Left renal pelvis (tissue), 4 donors: ENCODE measurements around the gene CEACAM6. TPM values are rescaled to one million over a fixed set of nuclear protein-coding genes. Genes with fewer than 3 reads are reported as not detected.
"Not testable (repeated sequence)": the region's sequence is repeated elsewhere in the genome, so short reads cannot be mapped to it uniquely, and the experiment has no call there.

Source experiments
- DNase-seq, 4 donors: peaks; one replicate each; pipeline ENCODE4 v3.0.0-alpha.2; 2013; ENCODE audit warnings: low read depth in 4 of 4, low spot score in 3 of 4
- polyA plus RNA-seq, 4 donors: library from polyadenylated mRNA; unstranded; fragments of 120-200 nt; gene quantifications; one replicate each; pipeline ENCODE4 v1.2.1, GENCODE V29; 2013; ENCODE audit not compliant: insufficient read length in 4 of 4

CEACAM6 gene
- under 1 TPM in 3 of 4 donors, not detected in 1; 0.11 to 0.26 (median 0.18) TPM for polyA plus RNA-seq

- DNase-seq, result no peak
Measured at GRCh38 chr19:41755328-41755913, at the start of gene CEACAM6. Gene CEACAM6, plus strand, starts transcription at chr19:41755530. Its CDS starts 109 bp downstream, at chr19:41755639.

GRCh38 chr19:41706741-41707501, 48.4 kb upstream of the CEACAM6 start:
- DNase-seq, result no peak

GRCh38 chr19:41707502-41707812, 47.9 kb upstream of the CEACAM6 start:
- no peak for DNase-seq

GRCh38 chr19:41707871-41708371, 47.4 kb upstream of the CEACAM6 start:
- no peak for DNase-seq

- no peak for DNase-seq
Measured at GRCh38 chr19:41708481-41708880, 46.8 kb upstream of the CEACAM6 start, which contains the start of gene CEACAM5. Gene CEACAM5, plus strand, starts transcription at chr19:41708626. Its CDS starts 106 bp downstream, at chr19:41708732.

- DNase-seq, result not testable (repeated sequence)
Measured at GRCh38 chr19:41709516-41709915, 45.8 kb upstream of the CEACAM6 start.

- DNase-seq, result no peak
Measured at GRCh38 chr19:41709951-41710645, 45.2 kb upstream of the CEACAM6 start.

- DNase-seq, result no peak
Measured at GRCh38 chr19:41711376-41712261, 43.7 kb upstream of the CEACAM6 start.

- no peak for DNase-seq
Measured at GRCh38 chr19:41714598-41714997, 40.7 kb upstream of the CEACAM6 start.

- no peak for DNase-seq
Measured at GRCh38 chr19:41718761-41719160, 36.6 kb upstream of the CEACAM6 start.

- DNase-seq, result no peak
Measured at GRCh38 chr19:41720103-41720502, 35.2 kb upstream of the CEACAM6 start.

GRCh38 chr19:41726493-41726892, 28.8 kb upstream of the CEACAM6 start:
- DNase-seq, result no peak

GRCh38 chr19:41734156-41734555, 21.2 kb upstream of the CEACAM6 start:
- no peak for DNase-seq

GRCh38 chr19:41734585-41734984, 20.7 kb upstream of the CEACAM6 start:
- DNase-seq, result no peak

GRCh38 chr19:41735071-41735600, 20.2 kb upstream of the CEACAM6 start:
- no peak for DNase-seq

- no peak for DNase-seq
Measured at GRCh38 chr19:41739361-41739760, 16.0 kb upstream of the CEACAM6 start.

- no peak for DNase-seq
Measured at GRCh38 chr19:41740415-41741243, 14.7 kb upstream of the CEACAM6 start.

GRCh38 chr19:41741244-41741554, 14.1 kb upstream of the CEACAM6 start:
- DNase-seq, result no peak

- no peak for DNase-seq
Measured at GRCh38 chr19:41744850-41745249, 10.5 kb upstream of the CEACAM6 start.
